ENCODE measurements around the gene USP13.

DNA sequence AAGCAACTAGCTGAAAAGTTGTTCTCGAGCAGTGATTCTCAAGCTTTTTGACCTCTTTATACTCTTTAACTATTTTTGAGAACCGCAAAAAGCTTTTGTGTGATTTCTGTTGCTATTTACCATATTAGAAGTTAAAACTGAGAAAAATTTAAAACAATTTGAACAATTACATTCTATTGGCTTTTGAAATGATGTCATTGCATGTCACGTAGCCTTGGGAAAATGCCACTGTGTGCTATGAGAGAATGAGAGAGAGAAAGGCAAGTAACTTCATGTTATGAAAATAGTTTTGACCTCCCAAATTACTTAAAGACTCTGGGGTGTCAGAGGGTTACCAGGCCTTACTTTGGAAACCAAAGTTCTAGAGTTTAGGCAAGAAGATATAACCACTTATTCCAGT is 8.0 kb downstream of the USP13 start:
- TF ChIP-seq, protein P1, sequence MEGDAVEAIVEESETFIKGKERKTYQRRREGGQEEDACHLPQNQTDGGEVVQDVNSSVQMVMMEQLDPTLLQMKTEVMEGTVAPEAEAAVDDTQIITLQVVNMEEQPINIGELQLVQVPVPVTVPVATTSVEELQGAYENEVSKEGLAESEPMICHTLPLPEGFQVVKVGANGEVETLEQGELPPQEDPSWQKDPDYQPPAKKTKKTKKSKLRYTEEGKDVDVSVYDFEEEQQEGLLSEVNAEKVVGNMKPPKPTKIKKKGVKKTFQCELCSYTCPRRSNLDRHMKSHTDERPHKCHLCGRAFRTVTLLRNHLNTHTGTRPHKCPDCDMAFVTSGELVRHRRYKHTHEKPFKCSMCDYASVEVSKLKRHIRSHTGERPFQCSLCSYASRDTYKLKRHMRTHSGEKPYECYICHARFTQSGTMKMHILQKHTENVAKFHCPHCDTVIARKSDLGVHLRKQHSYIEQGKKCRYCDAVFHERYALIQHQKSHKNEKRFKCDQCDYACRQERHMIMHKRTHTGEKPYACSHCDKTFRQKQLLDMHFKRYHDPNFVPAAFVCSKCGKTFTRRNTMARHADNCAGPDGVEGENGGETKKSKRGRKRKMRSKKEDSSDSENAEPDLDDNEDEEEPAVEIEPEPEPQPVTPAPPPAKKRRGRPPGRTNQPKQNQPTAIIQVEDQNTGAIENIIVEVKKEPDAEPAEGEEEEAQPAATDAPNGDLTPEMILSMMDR (IDR thresholded peaks at IDR 0.05), result no peak
- no peak for TF ChIP-seq POLR2A (IDR thresholded peaks at IDR 0.05)

All from testis (tissue), 2 donors.